Dedifferentiated amniotic fluid mesenchymal stem cell (primary cell): Measurements from ENCODE around the gene PHYH.
A peak's percentile ranks its signal among the peaks of the same experiment; 100 is the strongest.
"Not testable (repeated sequence)": the region's sequence is repeated elsewhere in the genome, so short reads cannot be mapped to it uniquely, and the experiment has no call there.

Experiments
- DNase-seq: peaks from one replicate; pipeline ENCODE4 v3.0.0-alpha.2; 2016; ENCODE audit errors: extremely low spot score

The PHYH gene

GRCh38 chr10:13321576-13321975 is 21.7 kb upstream of the PHYH start:
- no peak for DNase-seq

- no peak for DNase-seq
Observed at GRCh38 chr10:13319166-13319565, 19.3 kb upstream of the PHYH start.

GRCh38 chr10:13317474-13317873 is 17.6 kb upstream of the PHYH start:
- no peak for DNase-seq

- no peak for DNase-seq
Observed at GRCh38 chr10:13316635-13317311, 16.9 kb upstream of the PHYH start.

- no peak for DNase-seq
Observed at GRCh38 chr10:13315361-13315760, 15.5 kb upstream of the PHYH start.

GRCh38 chr10:13311177-13311575 is 11.3 kb upstream of the PHYH start:
- DNase-seq, result peak; percentile 19

- DNase-seq, result no peak
Observed at GRCh38 chr10:13310518-13311176, 10.8 kb upstream of the PHYH start.

GRCh38 chr10:13309792-13310191 is 9.9 kb upstream of the PHYH start:
- no peak for DNase-seq

- no peak for DNase-seq
Observed at GRCh38 chr10:13308096-13308495, 8.2 kb upstream of the PHYH start.

- no peak for DNase-seq
Observed at GRCh38 chr10:13306103-13306502, 6.2 kb upstream of the PHYH start.

- no peak for DNase-seq
Observed at GRCh38 chr10:13302821-13303555, 3.1 kb upstream of the PHYH start.

GRCh38 chr10:13298748-13299436 is 972 bp downstream of the PHYH start:
- no peak for DNase-seq

- no peak for DNase-seq
Observed at GRCh38 chr10:13296476-13296875, 3.4 kb downstream of the PHYH start.

- DNase-seq, result no peak
Observed at GRCh38 chr10:13294784-13295183, 5.1 kb downstream of the PHYH start.

GRCh38 chr10:13291821-13292773 is 7.8 kb downstream of the PHYH start:
- no peak for DNase-seq

- no peak for DNase-seq
Observed at GRCh38 chr10:13291061-13291460, 8.8 kb downstream of the PHYH start.

- DNase-seq, result no peak
Observed at GRCh38 chr10:13284050-13284449, 15.8 kb downstream of the PHYH start.

- not testable (repeated sequence) for DNase-seq
Observed at GRCh38 chr10:13282348-13282747, 17.5 kb downstream of the PHYH start.

GRCh38 chr10:13276749-13277365 is 23.0 kb downstream of the PHYH start:
- DNase-seq, result peak; percentile 62

- DNase-seq, result not testable (repeated sequence)
Observed at GRCh38 chr10:13276146-13276545, 23.7 kb downstream of the PHYH start.

- no peak for DNase-seq
Observed at GRCh38 chr10:13272164-13272571, 27.7 kb downstream of the PHYH start.
